ENCODE data around the gene SYNGR3. TPM values are rescaled to one million over a fixed set of nuclear protein-coding genes. Genes with fewer than 3 reads are reported as not detected.

SYNGR3 gene
- total and polyA plus RNA-seq, 2 of the 13 experiments (the other 11 are each of a cell fraction or from before 2014, with no cell fraction given): 0.97 to 5.7 TPM

DNA sequence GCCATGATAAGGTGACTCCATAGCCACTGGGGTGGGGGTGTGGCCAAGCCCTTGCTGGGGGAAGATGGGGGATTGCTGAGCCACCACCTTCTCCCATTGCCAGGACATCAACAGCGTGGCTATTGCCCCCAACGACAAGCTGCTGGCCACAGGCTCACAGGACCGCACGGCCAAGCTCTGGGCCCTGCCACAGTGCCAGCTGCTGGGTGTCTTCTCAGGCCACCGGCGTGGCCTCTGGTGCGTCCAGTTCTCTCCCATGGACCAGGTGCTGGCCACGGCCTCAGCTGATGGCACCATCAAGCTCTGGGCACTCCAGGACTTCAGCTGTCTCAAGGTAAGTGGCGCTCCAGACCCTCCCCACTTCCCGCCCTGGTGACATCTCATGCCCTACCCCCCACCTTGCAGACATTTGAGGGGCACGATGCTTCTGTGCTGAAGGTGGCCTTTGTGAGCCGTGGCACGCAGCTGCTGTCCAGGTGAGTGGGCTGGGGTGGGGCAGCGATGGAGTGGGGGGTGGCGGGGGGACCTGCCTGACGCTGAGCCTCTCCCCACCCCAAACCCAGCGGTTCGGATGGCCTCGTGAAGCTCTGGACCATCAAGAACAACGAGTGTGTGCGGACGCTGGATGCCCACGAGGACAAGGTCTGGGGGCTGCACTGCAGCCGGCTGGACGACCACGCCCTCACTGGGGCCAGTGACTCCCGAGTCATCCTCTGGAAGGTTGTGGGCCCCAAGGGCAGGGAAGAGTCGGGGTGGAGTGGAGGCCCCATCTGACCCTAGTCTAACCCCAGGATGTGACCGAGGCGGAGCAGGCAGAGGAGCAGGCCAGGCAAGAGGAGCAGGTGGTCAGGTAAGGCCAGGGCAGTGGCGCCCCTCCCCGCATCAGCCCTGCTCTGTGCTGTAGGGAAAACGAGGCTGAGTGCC, 12.6 kb upstream of the SYNGR3 start (continued):
- no peak for TF ChIP-seq SPEN (CRISPR knock-in tag; IDR thresholded peaks at IDR 0.05; ENCODE audit: low read depth)
- TF ChIP-seq ZNF598 (CRISPR knock-in tag; IDR thresholded peaks at IDR 0.05; ENCODE audit: borderline replicate concordance): no peak
- TF ChIP-seq HES4 (CRISPR knock-in tag; IDR thresholded peaks at IDR 0.05; ENCODE audit: borderline replicate concordance): no peak
- no peak for TF ChIP-seq ZNF674 (CRISPR knock-in tag; IDR thresholded peaks at IDR 0.05; ENCODE audit: low read depth)
- TF ChIP-seq, protein P1, sequence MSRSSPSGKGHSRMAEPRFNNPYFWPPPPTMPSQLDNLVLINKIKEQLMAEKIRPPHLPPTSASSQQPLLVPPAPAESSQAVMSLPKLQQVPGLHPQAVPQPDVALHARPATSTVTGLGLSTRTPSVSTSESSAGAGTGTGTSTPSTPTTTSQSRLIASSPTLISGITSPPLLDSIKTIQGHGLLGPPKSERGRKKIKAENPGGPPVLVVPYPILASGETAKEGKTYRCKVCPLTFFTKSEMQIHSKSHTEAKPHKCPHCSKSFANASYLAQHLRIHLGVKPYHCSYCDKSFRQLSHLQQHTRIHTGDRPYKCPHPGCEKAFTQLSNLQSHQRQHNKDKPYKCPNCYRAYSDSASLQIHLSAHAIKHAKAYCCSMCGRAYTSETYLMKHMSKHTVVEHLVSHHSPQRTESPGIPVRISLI (CRISPR knock-in tag; IDR thresholded peaks at IDR 0.05; ENCODE audit: borderline replicate concordance): no peak
- TF ChIP-seq, protein P2, sequence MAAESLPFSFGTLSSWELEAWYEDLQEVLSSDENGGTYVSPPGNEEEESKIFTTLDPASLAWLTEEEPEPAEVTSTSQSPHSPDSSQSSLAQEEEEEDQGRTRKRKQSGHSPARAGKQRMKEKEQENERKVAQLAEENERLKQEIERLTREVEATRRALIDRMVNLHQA (CRISPR knock-in tag; IDR thresholded peaks at IDR 0.05): no peak
- TF ChIP-seq, protein P3, sequence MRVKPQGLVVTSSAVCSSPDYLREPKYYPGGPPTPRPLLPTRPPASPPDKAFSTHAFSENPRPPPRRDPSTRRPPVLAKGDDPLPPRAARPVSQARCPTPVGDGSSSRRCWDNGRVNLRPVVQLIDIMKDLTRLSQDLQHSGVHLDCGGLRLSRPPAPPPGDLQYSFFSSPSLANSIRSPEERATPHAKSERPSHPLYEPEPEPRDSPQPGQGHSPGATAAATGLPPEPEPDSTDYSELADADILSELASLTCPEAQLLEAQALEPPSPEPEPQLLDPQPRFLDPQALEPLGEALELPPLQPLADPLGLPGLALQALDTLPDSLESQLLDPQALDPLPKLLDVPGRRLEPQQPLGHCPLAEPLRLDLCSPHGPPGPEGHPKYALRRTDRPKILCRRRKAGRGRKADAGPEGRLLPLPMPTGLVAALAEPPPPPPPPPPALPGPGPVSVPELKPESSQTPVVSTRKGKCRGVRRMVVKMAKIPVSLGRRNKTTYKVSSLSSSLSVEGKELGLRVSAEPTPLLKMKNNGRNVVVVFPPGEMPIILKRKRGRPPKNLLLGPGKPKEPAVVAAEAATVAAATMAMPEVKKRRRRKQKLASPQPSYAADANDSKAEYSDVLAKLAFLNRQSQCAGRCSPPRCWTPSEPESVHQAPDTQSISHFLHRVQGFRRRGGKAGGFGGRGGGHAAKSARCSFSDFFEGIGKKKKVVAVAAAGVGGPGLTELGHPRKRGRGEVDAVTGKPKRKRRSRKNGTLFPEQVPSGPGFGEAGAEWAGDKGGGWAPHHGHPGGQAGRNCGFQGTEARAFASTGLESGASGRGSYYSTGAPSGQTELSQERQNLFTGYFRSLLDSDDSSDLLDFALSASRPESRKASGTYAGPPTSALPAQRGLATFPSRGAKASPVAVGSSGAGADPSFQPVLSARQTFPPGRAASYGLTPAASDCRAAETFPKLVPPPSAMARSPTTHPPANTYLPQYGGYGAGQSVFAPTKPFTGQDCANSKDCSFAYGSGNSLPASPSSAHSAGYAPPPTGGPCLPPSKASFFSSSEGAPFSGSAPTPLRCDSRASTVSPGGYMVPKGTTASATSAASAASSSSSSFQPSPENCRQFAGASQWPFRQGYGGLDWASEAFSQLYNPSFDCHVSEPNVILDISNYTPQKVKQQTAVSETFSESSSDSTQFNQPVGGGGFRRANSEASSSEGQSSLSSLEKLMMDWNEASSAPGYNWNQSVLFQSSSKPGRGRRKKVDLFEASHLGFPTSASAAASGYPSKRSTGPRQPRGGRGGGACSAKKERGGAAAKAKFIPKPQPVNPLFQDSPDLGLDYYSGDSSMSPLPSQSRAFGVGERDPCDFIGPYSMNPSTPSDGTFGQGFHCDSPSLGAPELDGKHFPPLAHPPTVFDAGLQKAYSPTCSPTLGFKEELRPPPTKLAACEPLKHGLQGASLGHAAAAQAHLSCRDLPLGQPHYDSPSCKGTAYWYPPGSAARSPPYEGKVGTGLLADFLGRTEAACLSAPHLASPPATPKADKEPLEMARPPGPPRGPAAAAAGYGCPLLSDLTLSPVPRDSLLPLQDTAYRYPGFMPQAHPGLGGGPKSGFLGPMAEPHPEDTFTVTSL (CRISPR knock-in tag; IDR thresholded peaks at IDR 0.05; ENCODE audit: borderline replicate concordance): no peak
- TF ChIP-seq, protein P4, sequence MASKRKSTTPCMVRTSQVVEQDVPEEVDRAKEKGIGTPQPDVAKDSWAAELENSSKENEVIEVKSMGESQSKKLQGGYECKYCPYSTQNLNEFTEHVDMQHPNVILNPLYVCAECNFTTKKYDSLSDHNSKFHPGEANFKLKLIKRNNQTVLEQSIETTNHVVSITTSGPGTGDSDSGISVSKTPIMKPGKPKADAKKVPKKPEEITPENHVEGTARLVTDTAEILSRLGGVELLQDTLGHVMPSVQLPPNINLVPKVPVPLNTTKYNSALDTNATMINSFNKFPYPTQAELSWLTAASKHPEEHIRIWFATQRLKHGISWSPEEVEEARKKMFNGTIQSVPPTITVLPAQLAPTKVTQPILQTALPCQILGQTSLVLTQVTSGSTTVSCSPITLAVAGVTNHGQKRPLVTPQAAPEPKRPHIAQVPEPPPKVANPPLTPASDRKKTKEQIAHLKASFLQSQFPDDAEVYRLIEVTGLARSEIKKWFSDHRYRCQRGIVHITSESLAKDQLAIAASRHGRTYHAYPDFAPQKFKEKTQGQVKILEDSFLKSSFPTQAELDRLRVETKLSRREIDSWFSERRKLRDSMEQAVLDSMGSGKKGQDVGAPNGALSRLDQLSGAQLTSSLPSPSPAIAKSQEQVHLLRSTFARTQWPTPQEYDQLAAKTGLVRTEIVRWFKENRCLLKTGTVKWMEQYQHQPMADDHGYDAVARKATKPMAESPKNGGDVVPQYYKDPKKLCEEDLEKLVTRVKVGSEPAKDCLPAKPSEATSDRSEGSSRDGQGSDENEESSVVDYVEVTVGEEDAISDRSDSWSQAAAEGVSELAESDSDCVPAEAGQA (IDR thresholded peaks at IDR 0.05; ENCODE audit: low read depth): no peak
- TF ChIP-seq, protein P4 (CRISPR knock-in tag; IDR thresholded peaks at IDR 0.05; ENCODE audit: borderline replicate concordance): no peak

Data from HepG2 (cell line).